NT2/D1 (cell line): Measurements from ENCODE around the gene AIMP1.

Experiments
- SUZ12 ChIP-seq: IDR thresholded peaks from 2 replicates; pipeline ENCODE4 v1.6.1; 2011; ENCODE audit not compliant: insufficient read length, insufficient read depth; ENCODE audit errors: extremely low read depth
- YY1 ChIP-seq: IDR thresholded peaks from 2 replicates; pipeline ENCODE4 v1.6.1; 2011; ENCODE audit not compliant: insufficient read length, insufficient read depth

DNA sequence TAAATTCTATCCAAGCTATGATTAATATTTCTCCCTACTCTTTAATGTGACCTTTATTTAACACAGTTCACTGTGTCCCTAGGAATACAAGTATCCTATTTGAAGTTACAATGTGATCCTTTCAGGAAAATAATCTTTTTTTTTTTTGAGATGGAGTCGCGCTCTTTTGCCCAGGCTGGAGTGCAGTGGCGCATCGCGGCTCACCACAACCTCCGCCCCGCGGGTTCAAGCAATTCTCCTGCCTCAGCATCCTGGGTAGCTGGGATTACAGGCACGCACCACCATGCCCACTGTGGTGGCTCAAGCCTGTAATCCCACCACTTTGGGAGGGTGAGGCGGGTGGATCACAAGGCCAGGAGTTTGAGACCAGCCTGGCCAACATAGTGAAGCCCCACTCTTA lies 22.3 kb upstream of the AIMP1 start:
- TF ChIP-seq SUZ12 = no peak
- no peak for TF ChIP-seq YY1
